ENCODE data around the gene VAV2. TPM values are rescaled to one million over a fixed set of nuclear protein-coding genes. Genes with fewer than 3 reads are reported as not detected.

Gene VAV2
- total and polyA plus RNA-seq, 9 of the 15 experiments (the other 6 are each of a cell fraction or from before 2014, with no cell fraction given) = 0.01 to 2.7 (median 1.0) TPM; not detected in 1

DNA sequence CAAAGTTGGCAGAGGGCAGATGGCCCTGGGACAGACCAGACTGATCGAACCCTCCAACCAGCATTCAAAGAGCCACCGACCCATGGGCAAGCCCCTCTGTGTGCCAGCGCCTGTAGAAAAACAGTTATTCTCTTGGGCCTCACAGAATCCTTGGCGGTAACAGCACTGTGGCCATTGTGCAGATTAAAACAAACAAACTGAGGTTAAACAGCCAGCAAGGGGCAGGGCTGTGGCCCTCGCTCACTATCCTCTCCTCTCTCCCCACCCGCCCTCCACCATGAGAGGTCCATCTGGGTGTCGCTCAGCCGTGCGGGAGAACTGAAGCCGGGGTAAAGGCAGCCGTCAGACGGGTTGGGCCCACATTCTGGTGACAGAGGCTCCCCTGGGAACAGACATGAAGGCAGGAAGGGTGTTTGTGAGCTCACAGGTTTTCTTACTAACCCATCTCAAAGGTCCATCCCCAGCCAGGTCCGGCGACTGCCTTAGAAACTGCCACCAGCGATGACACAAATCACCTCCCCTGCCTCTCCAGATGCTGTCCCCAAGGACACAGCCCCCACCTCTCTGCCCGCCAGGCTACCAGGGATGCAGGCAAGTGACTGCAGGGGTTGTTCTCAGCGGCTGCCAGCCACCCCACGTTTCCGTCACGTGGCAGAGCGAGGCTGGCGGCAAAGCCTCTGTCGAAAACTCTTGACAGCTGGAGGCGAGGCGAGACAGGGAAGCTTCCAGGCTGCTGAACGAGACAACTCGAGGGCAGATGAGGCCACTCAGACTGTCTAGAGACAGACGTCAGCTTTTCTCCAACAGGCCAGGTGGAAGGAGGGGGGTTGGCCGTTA, 178.2 kb downstream of the VAV2 start (continued):
- TF ChIP-seq, protein P1, sequence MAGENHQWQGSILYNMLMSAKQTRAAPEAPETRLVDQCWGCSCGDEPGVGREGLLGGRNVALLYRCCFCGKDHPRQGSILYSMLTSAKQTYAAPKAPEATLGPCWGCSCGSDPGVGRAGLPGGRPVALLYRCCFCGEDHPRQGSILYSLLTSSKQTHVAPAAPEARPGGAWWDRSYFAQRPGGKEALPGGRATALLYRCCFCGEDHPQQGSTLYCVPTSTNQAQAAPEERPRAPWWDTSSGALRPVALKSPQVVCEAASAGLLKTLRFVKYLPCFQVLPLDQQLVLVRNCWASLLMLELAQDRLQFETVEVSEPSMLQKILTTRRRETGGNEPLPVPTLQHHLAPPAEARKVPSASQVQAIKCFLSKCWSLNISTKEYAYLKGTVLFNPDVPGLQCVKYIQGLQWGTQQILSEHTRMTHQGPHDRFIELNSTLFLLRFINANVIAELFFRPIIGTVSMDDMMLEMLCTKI (IDR thresholded peaks at IDR 0.05; ENCODE audit: partially characterized antibody) = no peak
- TF ChIP-seq, protein P2, sequence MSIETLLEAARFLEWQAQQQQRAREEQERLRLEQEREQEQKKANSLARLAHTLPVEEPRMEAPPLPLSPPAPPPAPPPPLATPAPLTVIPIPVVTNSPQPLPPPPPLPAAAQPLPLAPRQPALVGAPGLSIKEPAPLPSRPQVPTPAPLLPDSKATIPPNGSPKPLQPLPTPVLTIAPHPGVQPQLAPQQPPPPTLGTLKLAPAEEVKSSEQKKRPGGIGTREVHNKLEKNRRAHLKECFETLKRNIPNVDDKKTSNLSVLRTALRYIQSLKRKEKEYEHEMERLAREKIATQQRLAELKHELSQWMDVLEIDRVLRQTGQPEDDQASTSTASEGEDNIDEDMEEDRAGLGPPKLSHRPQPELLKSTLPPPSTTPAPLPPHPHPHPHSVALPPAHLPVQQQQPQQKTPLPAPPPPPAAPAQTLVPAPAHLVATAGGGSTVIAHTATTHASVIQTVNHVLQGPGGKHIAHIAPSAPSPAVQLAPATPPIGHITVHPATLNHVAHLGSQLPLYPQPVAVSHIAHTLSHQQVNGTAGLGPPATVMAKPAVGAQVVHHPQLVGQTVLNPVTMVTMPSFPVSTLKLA (conservative IDR thresholded peaks at IDR 0.05) = no peak

DNA sequence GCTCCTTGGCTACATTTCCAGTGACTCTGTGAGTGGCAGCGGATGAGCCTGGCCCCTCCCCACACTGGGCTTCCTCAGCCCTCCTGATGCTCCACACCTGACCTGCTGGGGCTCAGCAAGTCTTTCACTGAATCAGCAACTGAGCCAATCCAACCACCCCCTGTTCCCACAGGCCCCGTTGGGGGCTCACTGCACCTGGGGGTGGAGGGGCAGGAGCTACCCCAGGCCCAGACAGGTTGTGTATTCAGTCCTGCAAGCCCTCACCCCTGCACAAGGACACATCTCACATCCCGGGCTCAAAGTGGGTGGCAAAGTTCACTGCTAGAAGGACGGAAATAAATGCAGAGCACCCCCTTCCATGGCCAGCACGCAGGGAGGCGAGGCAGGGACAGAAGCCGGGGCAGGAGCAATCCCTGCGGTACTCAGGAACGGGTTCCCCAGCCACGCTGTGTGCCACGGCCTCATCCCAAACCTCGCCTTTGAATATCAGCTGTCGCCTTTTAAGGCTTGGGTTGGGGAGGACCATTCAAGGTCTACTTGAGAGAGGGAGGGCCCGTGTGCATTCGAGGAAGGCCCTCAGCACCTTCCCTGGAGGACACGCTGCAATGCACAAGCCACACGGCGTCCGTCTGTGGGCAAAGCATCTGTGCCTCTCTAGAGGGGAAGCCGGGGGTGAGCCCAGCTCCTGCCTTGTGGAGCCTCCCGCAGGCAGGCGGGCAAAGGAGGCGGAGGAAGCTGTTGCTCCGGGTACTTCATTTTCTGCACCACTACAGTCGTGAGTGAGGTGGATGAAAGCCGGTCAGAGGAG, 179.0 kb downstream of the VAV2 start:
- Histone ChIP-seq H3K4me1 (replicated peaks in 1 of 2; ENCODE audit: control insufficient read depth in 2 of 2, insufficient read depth in 2 of 2, low read length in 2 of 2) (no peaks in the 10 kb centered on the region), H4K20me1 (replicated peaks; ENCODE audit: control insufficient read depth, insufficient read depth, low read length) (peaks cover 36% of the 10 kb centered on the region), H3K4me3 (no peak overlapping the region), H3K79me2 (ENCODE audit: control insufficient read depth, insufficient read depth, low read length) (no peaks in the 10 kb centered on the region), H3K9ac (ENCODE audit: insufficient read depth in 1 of 2, low read depth in 2 of 2, low read length in 2 of 2) (0 out of 4 replicates have a peak overlapping the region, but pooled peaks of 1 of the 2 experiments have one; percentile 3), H3K36me3 (ENCODE audit: control insufficient read depth, insufficient read depth, low read length) (no peaks in the 10 kb centered on the region), H3K9me3 (replicated peaks; ENCODE audit: control insufficient read depth, insufficient read depth, low read depth, low read length) (no peaks in the 10 kb centered on the region), H3K4me2 (ENCODE audit: insufficient read depth, low read length) (no peak overlapping the region), H3K9me1 (ENCODE audit: control insufficient read depth, insufficient read depth, low read length) (no peaks in the 10 kb centered on the region), H3K27ac (ENCODE audit: extremely low read depth, low read depth, low read length) (no peak overlapping the region), H3K27me3 (ENCODE audit: control insufficient read depth in 2 of 2, insufficient read depth in 2 of 2, low read length in 2 of 2) (peaks cover 34 to 78% of the 10 kb centered on the region in 2 experiments; a peak in 4 of 5 replicates), H2AFZ (ENCODE audit: low read depth, low read length) (no peak overlapping the region)
- 4% methylated on average over 25 of the region's 26 CpGs for WGBS (ENCODE audit: insufficient coverage, low coverage, missing lambda C conversion rate)
- FAIRE-seq = no peak
- ChIA-PET CTCF (ENCODE audit: low intra/inter-chr PET ratio) (no interaction called here), POLR2A (interaction anchor here (0.7 to 1.0 kb wide), 2 partner anchors 13 to 43 kb away, joined by 3 read pairs; no protein-coding TSS in a partner anchor)
- intact Hi-C loops (cut with micrococcal nuclease) (no loop called here), in situ Hi-C loops (cut with MboI) (no loop called here)
- no peak for DNase-seq (ENCODE audit: extremely low read depth in 1 of 4, low spot score in 3 of 4)
- no TSS peak for BruUV-seq (replicated peaks)
- TF ChIP-seq ZNF76 (CRISPR knock-in tag; IDR thresholded peaks at IDR 0.05; ENCODE audit: borderline replicate concordance) = no peak
- TF ChIP-seq, protein P3, sequence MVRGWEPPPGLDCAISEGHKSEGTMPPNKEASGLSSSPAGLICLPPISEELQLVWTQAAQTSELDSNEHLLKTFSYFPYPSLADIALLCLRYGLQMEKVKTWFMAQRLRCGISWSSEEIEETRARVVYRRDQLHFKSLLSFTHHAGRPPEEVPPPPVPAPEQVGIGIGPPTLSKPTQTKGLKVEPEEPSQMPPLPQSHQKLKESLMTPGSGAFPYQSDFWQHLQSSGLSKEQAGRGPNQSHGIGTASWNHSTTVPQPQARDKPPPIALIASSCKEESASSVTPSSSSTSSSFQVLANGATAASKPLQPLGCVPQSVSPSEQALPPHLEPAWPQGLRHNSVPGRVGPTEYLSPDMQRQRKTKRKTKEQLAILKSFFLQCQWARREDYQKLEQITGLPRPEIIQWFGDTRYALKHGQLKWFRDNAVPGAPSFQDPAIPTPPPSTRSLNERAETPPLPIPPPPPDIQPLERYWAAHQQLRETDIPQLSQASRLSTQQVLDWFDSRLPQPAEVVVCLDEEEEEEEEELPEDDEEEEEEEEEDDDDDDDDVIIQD (CRISPR knock-in tag; IDR thresholded peaks at IDR 0.05) = no peak
- TF ChIP-seq ETV6 (IDR thresholded peaks at IDR 0.05; ENCODE audit: borderline replicate concordance in 1 of 2, low read depth in 2 of 2, low read length in 1 of 2) = no peak
- no peak for TF ChIP-seq ETV6 (CRISPR knock-in tag; IDR thresholded peaks at IDR 0.05; ENCODE audit: borderline replicate concordance)
- no peak for TF ChIP-seq ZNF707 (CRISPR knock-in tag; conservative IDR thresholded peaks at IDR 0.05)
- no peak for TF ChIP-seq ZNF316 (IDR thresholded peaks at IDR 0.05)
- no peak for TF ChIP-seq ATF1 (CRISPR knock-in tag; IDR thresholded peaks at IDR 0.05)
- TF ChIP-seq ATF1 (tag; IDR thresholded peaks at IDR 0.05) = no peak
- TF ChIP-seq, protein P4, sequence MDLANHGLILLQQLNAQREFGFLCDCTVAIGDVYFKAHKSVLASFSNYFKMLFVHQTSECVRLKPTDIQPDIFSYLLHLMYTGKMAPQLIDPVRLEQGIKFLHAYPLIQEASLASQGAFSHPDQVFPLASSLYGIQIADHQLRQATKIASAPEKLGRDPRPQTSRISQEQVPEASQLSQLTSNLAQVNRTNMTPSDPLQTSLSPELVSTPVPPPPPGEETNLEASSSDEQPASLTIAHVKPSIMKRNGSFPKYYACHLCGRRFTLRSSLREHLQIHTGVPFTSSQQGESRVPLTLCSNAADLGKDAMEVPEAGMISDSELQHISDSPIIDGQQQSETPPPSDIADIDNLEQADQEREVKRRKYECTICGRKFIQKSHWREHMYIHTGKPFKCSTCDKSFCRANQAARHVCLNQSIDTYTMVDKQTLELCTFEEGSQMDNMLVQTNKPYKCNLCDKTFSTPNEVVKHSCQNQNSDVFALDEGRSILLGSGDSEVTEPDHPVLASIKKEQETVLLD (IDR thresholded peaks at IDR 0.05) = no peak
- no peak for TF ChIP-seq POLR2AphosphoS5 (IDR thresholded peaks at IDR 0.05; ENCODE audit: control insufficient read depth, insufficient read depth, low read depth, low read length)
- no peak for ATAC-seq

Data from K562 (cell line).